Keratinocyte (primary cell): Measurements from ENCODE around the gene LINC00237. TPM values are rescaled to one million over a fixed set of nuclear protein-coding genes. Genes with fewer than 3 reads are reported as not detected.
A peak's percentile ranks its signal among the peaks of the same experiment; 100 is the strongest.

ENCODE experiments used
- DNase-seq: peaks from one replicate; pipeline ENCODE4 v3.0.0-alpha.2; 2011; ENCODE audit warnings: low read depth, missing footprints, low spot score
- FAIRE-seq: peaks from 2 replicates; lab custom pipeline; 2011; peaks lifted over from hg19 to GRCh38; lab: Jason Lieb, UNC
- H2AFZ ChIP-seq: 2 replicates; pipeline ENCODE4 v1.6.0; 2012; ENCODE audit warnings: low read length, control low read depth, inconsistent platforms; ENCODE audit not compliant: control insufficient read depth
- H3K27ac ChIP-seq: 2 replicates; pipeline ENCODE4 v1.5.1; 2011; ENCODE audit warnings: low read length; ENCODE audit not compliant: control insufficient read depth, insufficient read depth
- H3K27me3 ChIP-seq: 3 replicates; pipeline ENCODE4 v1.6.0; 2011; ENCODE audit warnings: low read length; ENCODE audit not compliant: control insufficient read depth, insufficient read depth; ENCODE audit errors: extremely low read depth
- H3K36me3 ChIP-seq, 2 experiments: 2 replicates in 1 of 2; 3 replicates in 1 of 2; pipeline ENCODE4 v1.5.1; 2011; ENCODE audit warnings: low read length in 2 of 2, mild to moderate bottlenecking in 1 of 2; ENCODE audit not compliant: control insufficient read depth in 2 of 2, insufficient read depth in 2 of 2; ENCODE audit errors: extremely low read depth in 1 of 2
- H3K4me1 ChIP-seq: 3 replicates; pipeline ENCODE4 v1.5.1; 2011; ENCODE audit warnings: low read length; ENCODE audit not compliant: control insufficient read depth, insufficient read depth; ENCODE audit errors: extremely low read depth
- H3K4me2 ChIP-seq: 3 replicates; pipeline ENCODE4 v1.6.0; 2011; ENCODE audit warnings: low read depth, low read length; ENCODE audit not compliant: control insufficient read depth, insufficient read depth; ENCODE audit errors: extremely low read depth
- H3K4me3 ChIP-seq, 3 experiments: fragments of 200-600 bp in 1 of 3; sonication (generic) in 1 of 3; 2 replicates in 2 of 3; 3 replicates in 1 of 3; pipeline ENCODE4 v1.5.1; 2011 to 2016; ENCODE audit warnings: low read length in 3 of 3, mild to moderate bottlenecking in 3 of 3, control low read depth in 2 of 3, inconsistent platforms in 1 of 3, low read depth in 1 of 3, mixed read lengths in 1 of 3, mixed run types in 1 of 3, moderate library complexity in 1 of 3; ENCODE audit not compliant: control insufficient read depth in 2 of 3, insufficient read depth in 2 of 3; ENCODE audit errors: extremely low read depth in 1 of 3
- H3K79me2 ChIP-seq: 2 replicates; pipeline ENCODE4 v1.6.0; 2012; ENCODE audit warnings: low read length; ENCODE audit not compliant: control insufficient read depth, insufficient read depth
- H3K9ac ChIP-seq: 3 replicates; pipeline ENCODE4 v1.6.0; 2011; ENCODE audit warnings: low read length; ENCODE audit not compliant: control insufficient read depth, insufficient read depth; ENCODE audit errors: extremely low read depth
- H3K9me1 ChIP-seq: 3 replicates; pipeline ENCODE4 v1.6.0; 2011; ENCODE audit warnings: low read length; ENCODE audit not compliant: control insufficient read depth, insufficient read depth; ENCODE audit errors: extremely low read depth
- H3K9me3 ChIP-seq: 2 replicates; pipeline ENCODE4 v1.5.1; 2012; ENCODE audit warnings: low read depth, low read length; ENCODE audit not compliant: control insufficient read depth
- H4K20me1 ChIP-seq: 3 replicates; pipeline ENCODE4 v1.6.0; 2011; ENCODE audit warnings: low read length; ENCODE audit not compliant: control insufficient read depth, insufficient read depth; ENCODE audit errors: extremely low read depth
- EZH2 ChIP-seq: IDR thresholded peaks from one replicate; pipeline ENCODE4 v1.6.1; 2012; ENCODE audit warnings: inconsistent platforms, mild to moderate bottlenecking, low read length, moderate library complexity
- dilution Hi-C: fragments of 300-500 bp; cut with MboI; formaldehyde crosslinking; loops from one replicate; pipeline ENCODE4 v1.7.0; 2020; ENCODE audit warnings: low sequenced_read_pairs; ENCODE audit not compliant: extremely low pct_ligation_motif_present
- polyA plus RNA-seq, 5 experiments: library from polyadenylated mRNA; depleted of rRNA in 3 of 5; stranded (reverse) in 3 of 5; stranded (forward) in 1 of 5; unstranded in 1 of 5; fragments of >200 nt; gene quantifications; 1 replicate in 1 of 5; 2 replicates in 3 of 5; 3 replicates in 1 of 5; pipeline versions ENCODE4 v1.2.1 to v1.2.3, GENCODE V29; 2011 to 2012; ENCODE audit warnings: missing spikeins in 2 of 5, low read depth in 1 of 5, low replicate concordance in 1 of 5
- TF ChIP-seq, protein P1 (sequence below), 3 experiments: IDR thresholded peaks in 1 of 3; conservative IDR thresholded peaks in 1 of 3; optimal IDR thresholded peaks in 1 of 3; 2 replicates in 2 of 3; 3 replicates in 1 of 3; pipeline versions ENCODE3 to v1.5.1; 2011; ENCODE audit warnings: low read length in 3 of 3, mild to moderate bottlenecking in 3 of 3, moderate library complexity in 2 of 3, control low read depth in 1 of 3, inconsistent platforms in 1 of 3; ENCODE audit not compliant: insufficient read depth in 2 of 3; ENCODE audit errors: extremely low read depth in 1 of 3

Gene LINC00237
- polyA plus RNA-seq, 1 donor (not counting 4 experiments of a cell fraction or from before 2014, with no cell fraction given), result not detected

DNA sequence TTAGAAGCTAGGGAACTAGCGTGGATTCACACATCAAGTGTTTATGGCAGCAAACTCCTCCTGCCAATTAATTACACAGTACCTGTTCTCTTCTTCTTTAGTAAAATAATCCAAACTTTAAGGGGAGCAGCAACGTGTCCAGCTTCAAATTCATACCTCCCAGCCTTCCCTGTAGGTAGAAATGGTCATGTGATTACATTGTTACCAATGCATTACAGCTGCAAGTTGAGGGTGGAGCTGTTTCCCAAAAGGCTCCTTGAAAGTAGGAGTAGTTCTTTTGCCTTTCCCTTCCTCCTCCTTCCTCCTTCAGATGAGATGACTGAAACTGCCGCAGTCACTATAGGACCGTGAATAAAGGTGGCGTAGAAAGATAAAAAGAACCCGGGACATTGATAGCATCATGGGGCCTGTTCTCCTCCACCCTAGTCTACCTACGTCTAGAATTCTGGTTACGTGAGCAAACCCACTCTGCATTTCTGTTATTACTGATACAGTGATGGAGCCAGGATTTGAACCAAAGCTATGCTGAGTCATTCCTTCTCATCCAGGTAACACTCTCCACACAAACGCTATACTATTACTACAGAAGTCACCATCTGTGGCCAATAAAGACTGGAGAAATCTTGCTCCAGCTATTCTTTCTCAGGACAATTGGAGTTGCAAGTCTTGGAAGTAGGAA, 18.2 kb downstream of the LINC00237 start:
- Histone ChIP-seq H3K9me3 (no peaks in the 10 kb centered on the region), H3K4me2 (no peak overlapping the region), H3K36me3 (no peaks in the 10 kb centered on the region), H3K9me1 (no peaks in the 10 kb centered on the region), H3K27ac (no peak overlapping the region), H3K79me2 (no peaks in the 10 kb centered on the region), H4K20me1 (no peaks in the 10 kb centered on the region), H3K4me3 (no peak overlapping the region), H3K9ac (no peak overlapping the region), H3K4me1 (no peaks in the 10 kb centered on the region), H2AFZ (no peak overlapping the region), H3K27me3 (no peaks in the 10 kb centered on the region)
- dilution Hi-C loops, result no loop called here
- TF ChIP-seq EZH2, result no peak
- TF ChIP-seq, protein P1, sequence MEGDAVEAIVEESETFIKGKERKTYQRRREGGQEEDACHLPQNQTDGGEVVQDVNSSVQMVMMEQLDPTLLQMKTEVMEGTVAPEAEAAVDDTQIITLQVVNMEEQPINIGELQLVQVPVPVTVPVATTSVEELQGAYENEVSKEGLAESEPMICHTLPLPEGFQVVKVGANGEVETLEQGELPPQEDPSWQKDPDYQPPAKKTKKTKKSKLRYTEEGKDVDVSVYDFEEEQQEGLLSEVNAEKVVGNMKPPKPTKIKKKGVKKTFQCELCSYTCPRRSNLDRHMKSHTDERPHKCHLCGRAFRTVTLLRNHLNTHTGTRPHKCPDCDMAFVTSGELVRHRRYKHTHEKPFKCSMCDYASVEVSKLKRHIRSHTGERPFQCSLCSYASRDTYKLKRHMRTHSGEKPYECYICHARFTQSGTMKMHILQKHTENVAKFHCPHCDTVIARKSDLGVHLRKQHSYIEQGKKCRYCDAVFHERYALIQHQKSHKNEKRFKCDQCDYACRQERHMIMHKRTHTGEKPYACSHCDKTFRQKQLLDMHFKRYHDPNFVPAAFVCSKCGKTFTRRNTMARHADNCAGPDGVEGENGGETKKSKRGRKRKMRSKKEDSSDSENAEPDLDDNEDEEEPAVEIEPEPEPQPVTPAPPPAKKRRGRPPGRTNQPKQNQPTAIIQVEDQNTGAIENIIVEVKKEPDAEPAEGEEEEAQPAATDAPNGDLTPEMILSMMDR (optimal IDR thresholded peaks at IDR 0.05 in 1 of 3, IDR thresholded peaks at IDR 0.05 in 1 of 3, conservative IDR thresholded peaks at IDR 0.05 in 1 of 3; ENCODE audit: extremely low read depth in 1 of 3, insufficient read depth in 2 of 3, low read length in 3 of 3), result no peak
- no peak for DNase-seq
- FAIRE-seq, result no peak

DNA sequence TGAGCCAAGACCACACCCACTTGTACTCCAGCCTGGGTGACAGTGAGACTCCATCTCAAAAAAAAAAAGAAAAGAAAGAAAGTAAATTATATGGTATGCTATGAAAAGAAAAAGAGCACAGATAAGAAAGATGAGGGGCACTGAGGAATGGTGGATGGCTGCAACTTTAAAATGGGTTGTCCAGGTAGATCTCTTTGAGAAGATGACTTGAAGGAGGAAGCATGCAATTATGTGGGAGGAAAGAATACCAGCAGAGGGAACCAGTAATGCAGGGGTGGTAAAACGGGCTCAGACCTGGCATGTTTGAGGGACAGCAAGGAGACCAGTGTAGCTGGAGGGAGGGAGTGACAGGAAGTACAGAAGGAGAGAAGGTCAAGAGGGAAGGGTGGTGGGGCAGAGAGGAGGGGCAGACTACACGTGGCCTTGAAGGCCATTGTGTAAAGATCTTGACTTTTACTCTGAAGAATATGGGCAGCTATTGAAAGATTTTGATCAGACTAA, 22.3 kb downstream of the LINC00237 start:
- no peak overlapping the region for H3K9ac ChIP-seq

More for the DNA sequence above, 22.3 kb downstream of the LINC00237 start:
- H4K20me1 ChIP-seq, result no peaks in the 10 kb centered on the region
- no peak overlapping the region for H2AFZ ChIP-seq
- no peak overlapping the region for H3K27ac ChIP-seq
- dilution Hi-C loops, result no loop called here
- no peak overlapping the region for H3K4me2 ChIP-seq
- H3K27me3 ChIP-seq, result no peaks in the 10 kb centered on the region
- no peaks in the 10 kb centered on the region for H3K36me3 ChIP-seq
- H3K9me3 ChIP-seq, result no peaks in the 10 kb centered on the region
- H3K4me1 ChIP-seq, result no peaks in the 10 kb centered on the region
- no peak overlapping the region for H3K4me3 ChIP-seq
- DNase-seq (no peak), FAIRE-seq (no peak)
- TF ChIP-seq, protein P1 (optimal IDR thresholded peaks at IDR 0.05 in 1 of 3, IDR thresholded peaks at IDR 0.05 in 1 of 3, conservative IDR thresholded peaks at IDR 0.05 in 1 of 3; ENCODE audit: extremely low read depth in 1 of 3, insufficient read depth in 2 of 3, low read length in 3 of 3), result peak in 1 of 3 experiments; percentile 1
- TF ChIP-seq EZH2, result no peak
- no peaks in the 10 kb centered on the region for H3K79me2 ChIP-seq
- H3K9me1 ChIP-seq, result no peaks in the 10 kb centered on the region
